Measurements from ENCODE around the gene EXOC6B.
"Not testable (repeated sequence)": the region's sequence is repeated elsewhere in the genome, so short reads cannot be mapped to it uniquely, and the experiment has no call there.

The EXOC6B gene

GRCh38 chr2:72602711-72603110 is 223.1 kb downstream of the EXOC6B start:
- no peak for DNase-seq

- no peak for DNase-seq
These were observed 223.7 kb downstream of the EXOC6B start for GRCh38 chr2:72602095-72602494.

- not testable (repeated sequence) for DNase-seq
These were observed 242.0 kb downstream of the EXOC6B start for GRCh38 chr2:72583836-72584235.

GRCh38 chr2:72583376-72583775 is 242.5 kb downstream of the EXOC6B start:
- DNase-seq: no peak

- no peak for DNase-seq
These were observed 244.2 kb downstream of the EXOC6B start for GRCh38 chr2:72581560-72582181.

GRCh38 chr2:72579591-72580180 is 246.1 kb downstream of the EXOC6B start:
- no peak for DNase-seq

GRCh38 chr2:72576861-72577260 is 249.0 kb downstream of the EXOC6B start:
- no peak for DNase-seq

- no peak for DNase-seq
These were observed 249.4 kb downstream of the EXOC6B start for GRCh38 chr2:72576459-72576858.

GRCh38 chr2:72574886-72575285 is 250.9 kb downstream of the EXOC6B start:
- no peak for DNase-seq

- DNase-seq: no peak
These were observed 252.6 kb downstream of the EXOC6B start for GRCh38 chr2:72573232-72573631.

GRCh38 chr2:72572501-72572900 is 253.3 kb downstream of the EXOC6B start:
- no peak for DNase-seq

- no peak for DNase-seq
These were observed 255.4 kb downstream of the EXOC6B start for GRCh38 chr2:72570413-72570812.

GRCh38 chr2:72562451-72563153 is 263.2 kb downstream of the EXOC6B start:
- DNase-seq: no peak

- DNase-seq: no peak
These were observed 264.1 kb downstream of the EXOC6B start for GRCh38 chr2:72561621-72562318.

- DNase-seq: no peak
These were observed 269.9 kb downstream of the EXOC6B start for GRCh38 chr2:72555943-72556342.

GRCh38 chr2:72555363-72555762 is 270.5 kb downstream of the EXOC6B start:
- DNase-seq: not testable (repeated sequence)

GRCh38 chr2:72554910-72555309 is 270.9 kb downstream of the EXOC6B start:
- DNase-seq: not testable (repeated sequence)

- DNase-seq: no peak
These were observed 271.5 kb downstream of the EXOC6B start for GRCh38 chr2:72554381-72554780.

- DNase-seq: no peak
These were observed 277.6 kb downstream of the EXOC6B start for GRCh38 chr2:72548081-72548764.

- no peak for DNase-seq
These were observed 280.0 kb downstream of the EXOC6B start for GRCh38 chr2:72545790-72546189.

GRCh38 chr2:72544554-72544953 is 281.3 kb downstream of the EXOC6B start:
- DNase-seq: no peak

GRCh38 chr2:72543497-72544216 is 282.2 kb downstream of the EXOC6B start:
- DNase-seq: no peak
